Colon (tissue), 2 donors: ENCODE measurements around the gene RAB6D.
"Not testable (repeated sequence)": the region's sequence is repeated elsewhere in the genome, so short reads cannot be mapped to it uniquely, and the experiment has no call there.

ENCODE experiments used
- FAIRE-seq: peaks from 2 replicates; lab custom pipeline; 2012; peaks lifted over from hg19 to GRCh38; lab: Jason Lieb, UNC
- donor health status: control.
- donor health status: control.

RAB6D gene

GRCh38 chr2:131366643-131367042 lies 2.7 kb upstream of the RAB6D start:
- no peak for FAIRE-seq

- no peak for FAIRE-seq
Observed at GRCh38 chr2:131365452-131365851, 1.5 kb upstream of the RAB6D start.

- not testable (repeated sequence) for FAIRE-seq
Observed at GRCh38 chr2:131363213-131363612, 755 bp downstream of the RAB6D start.

GRCh38 chr2:131361773-131362172 lies 2.2 kb downstream of the RAB6D start:
- FAIRE-seq: not testable (repeated sequence)

GRCh38 chr2:131353167-131353697 lies 10.7 kb downstream of the RAB6D start:
- FAIRE-seq: not testable (repeated sequence)

- no peak for FAIRE-seq
Observed at GRCh38 chr2:131349021-131349420, 14.9 kb downstream of the RAB6D start.

GRCh38 chr2:131347035-131347434 lies 16.9 kb downstream of the RAB6D start:
- not testable (repeated sequence) for FAIRE-seq

GRCh38 chr2:131339307-131339706 lies 24.7 kb downstream of the RAB6D start:
- not testable (repeated sequence) for FAIRE-seq

- not testable (repeated sequence) for FAIRE-seq
Observed at GRCh38 chr2:131335319-131335718, 28.6 kb downstream of the RAB6D start.

GRCh38 chr2:131332709-131333108 lies 31.3 kb downstream of the RAB6D start:
- not testable (repeated sequence) for FAIRE-seq

- FAIRE-seq: not testable (repeated sequence)
Observed at GRCh38 chr2:131331000-131331399, 33.0 kb downstream of the RAB6D start.

GRCh38 chr2:131322209-131322608 lies 41.8 kb downstream of the RAB6D start:
- no peak for FAIRE-seq

- FAIRE-seq: not testable (repeated sequence)
Observed at GRCh38 chr2:131321344-131321743, 42.6 kb downstream of the RAB6D start.

- FAIRE-seq: not testable (repeated sequence)
Observed at GRCh38 chr2:131311001-131311400, 53.0 kb downstream of the RAB6D start.
